HepG2 (cell line): Measurements from ENCODE around the gene TMEM269. TPM values are rescaled to one million over a fixed set of nuclear protein-coding genes. Genes with fewer than 3 reads are reported as not detected.
A peak's percentile ranks its signal among the peaks of the same experiment; 100 is the strongest.

Experiments used
- ATF1 ChIP-seq: IDR thresholded peaks from 2 replicates; pipeline ENCODE4 v1.6.1; 2016; ENCODE audit warnings: mild to moderate bottlenecking, control low read depth
- BORCS8-MEF2B ChIP-seq: sonication (generic); formaldehyde crosslinking; IDR thresholded peaks from 2 replicates; pipeline ENCODE4 v1.8.0; 2022; ENCODE audit warnings: mild to moderate bottlenecking, missing genetic modification reagents
- DR1 ChIP-seq: sonication (generic); formaldehyde crosslinking; IDR thresholded peaks from 2 replicates; pipeline ENCODE4 v1.8.0; 2021; ENCODE audit warnings: mild to moderate bottlenecking, missing genetic modification reagents, inconsistent platforms
- FLYWCH1 ChIP-seq: sonication (generic); formaldehyde crosslinking; IDR thresholded peaks from 2 replicates; pipeline ENCODE4 v1.8.1; 2023; ENCODE audit warnings: mild to moderate bottlenecking, missing genetic modification reagents
- GMEB1 ChIP-seq: sonication (generic); formaldehyde crosslinking; IDR thresholded peaks from 2 replicates; pipeline ENCODE4 v1.5.1; 2020; ENCODE audit warnings: missing genetic modification reagents, mild to moderate bottlenecking, borderline replicate concordance
- KLF9 ChIP-seq: IDR thresholded peaks from 2 replicates; pipeline ENCODE4 v1.6.1; 2016; ENCODE audit warnings: low read depth
- MAF1 ChIP-seq: sonication (generic); formaldehyde crosslinking; IDR thresholded peaks from 2 replicates; pipeline ENCODE4 v1.5.0; 2020; ENCODE audit warnings: missing genetic modification reagents, borderline replicate concordance
- NFE2 ChIP-seq: sonication (generic); formaldehyde crosslinking; IDR thresholded peaks from 2 replicates; pipeline ENCODE4 v1.4.0; 2020; ENCODE audit warnings: missing genetic modification reagents
- NR2F1 ChIP-seq, 2 experiments: fragments of 450-650 bp in 1 of 2; formaldehyde crosslinking in 1 of 2; IDR thresholded peaks; 2 replicates each; pipeline versions ENCODE4 v1.5.0 to v1.6.1; 2016 to 2020; ENCODE audit warnings: mild to moderate bottlenecking in 1 of 2, missing compliant biosample characterization in 1 of 2, missing genetic modification reagents in 1 of 2, moderate library complexity in 1 of 2
- RFXAP ChIP-seq: sonication (generic); formaldehyde crosslinking; IDR thresholded peaks from 2 replicates; pipeline ENCODE4 v1.4.0; 2020; ENCODE audit warnings: missing genetic modification reagents, borderline replicate concordance
- SOX5 ChIP-seq: IDR thresholded peaks from 2 replicates; pipeline ENCODE4 v1.6.1; 2016; ENCODE audit warnings: borderline replicate concordance
- ZNF326 ChIP-seq: sonication (generic); formaldehyde crosslinking; IDR thresholded peaks from 2 replicates; pipeline ENCODE4 v1.4.0; 2020; ENCODE audit warnings: missing genetic modification reagents, borderline replicate concordance
- ZNF652 ChIP-seq: IDR thresholded peaks from 2 replicates; pipeline ENCODE4 v1.6.1; 2016; ENCODE audit warnings: low read depth, borderline replicate concordance
- ZNF670 ChIP-seq: sonication (generic); formaldehyde crosslinking; IDR thresholded peaks from 2 replicates; pipeline ENCODE4 v1.8.0; 2022; ENCODE audit warnings: mild to moderate bottlenecking, missing genetic modification reagents, borderline replicate concordance
- ZNF691 ChIP-seq: sonication (generic); formaldehyde crosslinking; IDR thresholded peaks from 2 replicates; pipeline ENCODE4 v1.4.0; 2020; ENCODE audit warnings: missing genetic modification reagents, low read depth, mild to moderate bottlenecking, borderline replicate concordance
- ZNF749 ChIP-seq: sonication (generic); formaldehyde crosslinking; IDR thresholded peaks from 2 replicates; pipeline ENCODE4 v1.8.0; 2022; ENCODE audit warnings: mild to moderate bottlenecking, missing genetic modification reagents, moderate library complexity, borderline replicate concordance
- ZNF761 ChIP-seq: sonication (generic); formaldehyde crosslinking; conservative IDR thresholded peaks from 2 replicates; pipeline ENCODE4 v1.4.0; 2020; ENCODE audit warnings: mild to moderate bottlenecking, missing genetic modification reagents
- ZNF816 ChIP-seq: sonication (generic); formaldehyde crosslinking; IDR thresholded peaks from 2 replicates; pipeline ENCODE4 v1.8.0; 2022; ENCODE audit warnings: missing genetic modification reagents, mild to moderate bottlenecking, borderline replicate concordance
- ZSCAN30 ChIP-seq: sonication (generic); formaldehyde crosslinking; IDR thresholded peaks from 2 replicates; pipeline ENCODE4 v1.5.0; 2020; ENCODE audit warnings: mild to moderate bottlenecking, missing genetic modification reagents
- ZZZ3 ChIP-seq: sonication (generic); formaldehyde crosslinking; IDR thresholded peaks from 2 replicates; pipeline ENCODE4 v1.4.0; 2020; ENCODE audit warnings: missing genetic modification reagents, mild to moderate bottlenecking, borderline replicate concordance
- polyA plus RNA-seq, 8 experiments: library from polyadenylated mRNA; depleted of rRNA in 3 of 8; stranded (reverse) in 7 of 8; unstranded in 1 of 8; fragments of >200 nt; fragmentation: Illumina TruSeq in 4 of 8; extraction: Trizol in 4 of 8; gene quantifications; 2 replicates each; pipeline versions ENCODE4 v1.2.1 to v1.2.3, GENCODE V29; 2011 to 2016; ENCODE audit warnings: low read depth in 4 of 8, missing spikeins in 1 of 8, mixed read lengths in 1 of 8; ENCODE audit not compliant: insufficient read depth in 1 of 8
- total RNA-seq, 5 experiments: library from RNA; depleted of rRNA; stranded (reverse); fragments of >200 nt; fragmentation: Illumina TruSeq; extraction: Trizol; gene quantifications; 2 replicates each; pipeline ENCODE4 v1.2.3, GENCODE V29; 2016; ENCODE audit warnings: low read depth in 1 of 5
- TF ChIP-seq, protein P1 (sequence below): sonication (generic); formaldehyde crosslinking; conservative IDR thresholded peaks from 2 replicates; pipeline ENCODE4 v1.8.0; 2022; ENCODE audit warnings: low read depth, missing genetic modification reagents
- TF ChIP-seq, protein P2 (sequence below): sonication (generic); formaldehyde crosslinking; conservative IDR thresholded peaks from 2 replicates; pipeline ENCODE4 v1.8.0; 2022; ENCODE audit warnings: missing genetic modification reagents

The TMEM269 gene
- total and polyA plus RNA-seq, 2 of the 13 experiments (the other 11 are each of a cell fraction or from before 2014, with no cell fraction given): 0.15 to 0.21 TPM

GRCh38 chr1:42766741-42767509, 17.9 kb upstream of the TMEM269 start, which contains the start of the genes C1orf50 and P3H1 (continued):
- TF ChIP-seq GMEB1 (CRISPR knock-in tag): peak; percentile 56; the same call in 1 of the 2 replicates
- no peak for TF ChIP-seq SOX5 (CRISPR knock-in tag)
- TF ChIP-seq NFE2 (CRISPR knock-in tag): no peak
- peak; percentile 87 for TF ChIP-seq DR1 (CRISPR knock-in tag)
- no peak for TF ChIP-seq BORCS8-MEF2B (CRISPR knock-in tag)
- TF ChIP-seq FLYWCH1: no peak
- TF ChIP-seq ATF1: no peak
- TF ChIP-seq MAF1 (CRISPR knock-in tag): peak; percentile 44; the same call in 1 of the 2 replicates
- TF ChIP-seq ZSCAN30 (CRISPR knock-in tag): no peak
- TF ChIP-seq, protein P1, sequence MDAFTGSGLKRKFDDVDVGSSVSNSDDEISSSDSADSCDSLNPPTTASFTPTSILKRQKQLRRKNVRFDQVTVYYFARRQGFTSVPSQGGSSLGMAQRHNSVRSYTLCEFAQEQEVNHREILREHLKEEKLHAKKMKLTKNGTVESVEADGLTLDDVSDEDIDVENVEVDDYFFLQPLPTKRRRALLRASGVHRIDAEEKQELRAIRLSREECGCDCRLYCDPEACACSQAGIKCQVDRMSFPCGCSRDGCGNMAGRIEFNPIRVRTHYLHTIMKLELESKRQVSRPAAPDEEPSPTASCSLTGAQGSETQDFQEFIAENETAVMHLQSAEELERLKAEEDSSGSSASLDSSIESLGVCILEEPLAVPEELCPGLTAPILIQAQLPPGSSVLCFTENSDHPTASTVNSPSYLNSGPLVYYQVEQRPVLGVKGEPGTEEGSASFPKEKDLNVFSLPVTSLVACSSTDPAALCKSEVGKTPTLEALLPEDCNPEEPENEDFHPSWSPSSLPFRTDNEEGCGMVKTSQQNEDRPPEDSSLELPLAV (CRISPR knock-in tag): no peak
- TF ChIP-seq ZNF761 (CRISPR knock-in tag): no peak
- TF ChIP-seq ZNF749 (CRISPR knock-in tag): peak; percentile 11; the same call in 1 of the 2 replicates
- no peak for TF ChIP-seq NR2F1 (CRISPR knock-in tag; IDR thresholded peaks at IDR 0.05)
- TF ChIP-seq ZNF326 (CRISPR knock-in tag): no peak
- TF ChIP-seq ZNF670 (CRISPR knock-in tag): peak; percentile 83; the same call in 1 of the 2 replicates
- TF ChIP-seq, protein P2, sequence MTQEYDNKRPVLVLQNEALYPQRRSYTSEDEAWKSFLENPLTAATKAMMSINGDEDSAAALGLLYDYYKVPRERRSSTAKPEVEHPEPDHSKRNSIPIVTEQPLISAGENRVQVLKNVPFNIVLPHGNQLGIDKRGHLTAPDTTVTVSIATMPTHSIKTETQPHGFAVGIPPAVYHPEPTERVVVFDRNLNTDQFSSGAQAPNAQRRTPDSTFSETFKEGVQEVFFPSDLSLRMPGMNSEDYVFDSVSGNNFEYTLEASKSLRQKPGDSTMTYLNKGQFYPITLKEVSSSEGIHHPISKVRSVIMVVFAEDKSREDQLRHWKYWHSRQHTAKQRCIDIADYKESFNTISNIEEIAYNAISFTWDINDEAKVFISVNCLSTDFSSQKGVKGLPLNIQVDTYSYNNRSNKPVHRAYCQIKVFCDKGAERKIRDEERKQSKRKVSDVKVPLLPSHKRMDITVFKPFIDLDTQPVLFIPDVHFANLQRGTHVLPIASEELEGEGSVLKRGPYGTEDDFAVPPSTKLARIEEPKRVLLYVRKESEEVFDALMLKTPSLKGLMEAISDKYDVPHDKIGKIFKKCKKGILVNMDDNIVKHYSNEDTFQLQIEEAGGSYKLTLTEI (CRISPR knock-in tag): no peak
- peak; percentile 29; the same call in 1 of the 2 replicates for TF ChIP-seq KLF9
- peak; percentile 21; the same call in 1 of the 2 replicates for TF ChIP-seq RFXAP (CRISPR knock-in tag)
- TF ChIP-seq ZNF691: 0 out of 2 replicates have a peak, but pooled peaks have one; percentile 73
- 0 out of 2 replicates have a peak, but pooled peaks have one; percentile 73 for TF ChIP-seq ZNF816 (CRISPR knock-in tag)
- no peak; the same call in 1 of the 2 replicates for TF ChIP-seq ZNF652 (CRISPR knock-in tag)
- peak; percentile 70; the same call in 1 of the 2 replicates for TF ChIP-seq ZZZ3 (CRISPR knock-in tag)
